Osteoblast (primary cell): Measurements from ENCODE around the gene TIMP2. TPM values are rescaled to one million over a fixed set of nuclear protein-coding genes. Genes with fewer than 3 reads are reported as not detected.
A peak's percentile ranks its signal among the peaks of the same experiment; 100 is the strongest.
"Not testable (repeated sequence)": the region's sequence is repeated elsewhere in the genome, so short reads cannot be mapped to it uniquely, and the experiment has no call there.

Experiments
- DNase-seq: peaks from one replicate; pipeline ENCODE4 v3.0.0; 2011; ENCODE audit warnings: low spot score, mixed read lengths; ENCODE audit not compliant: insufficient read length; ENCODE audit errors: missing footprints
- H2AFZ ChIP-seq: 2 replicates; pipeline ENCODE4 v1.6.0; 2011; ENCODE audit warnings: mild to moderate bottlenecking, low read length
- H3K27ac ChIP-seq: 2 replicates; pipeline ENCODE4 v1.5.1; 2011; ENCODE audit warnings: mild to moderate bottlenecking, low read depth, low read length, moderate library complexity
- H3K27me3 ChIP-seq: 2 replicates; pipeline ENCODE4 v1.6.0; 2012; ENCODE audit warnings: mild to moderate bottlenecking, control low read depth, inconsistent platforms, low read length, moderate library complexity; ENCODE audit not compliant: insufficient read depth
- H3K36me3 ChIP-seq: 2 replicates; pipeline ENCODE4 v1.5.1; 2011; ENCODE audit warnings: mild to moderate bottlenecking, low read length, control low read depth, moderate library complexity; ENCODE audit not compliant: insufficient read depth
- H3K4me1 ChIP-seq: 2 replicates; pipeline ENCODE4 v1.5.1; 2011; ENCODE audit warnings: mild to moderate bottlenecking, low read length, control low read depth, moderate library complexity; ENCODE audit not compliant: insufficient read depth
- H3K4me2 ChIP-seq: 2 replicates; pipeline ENCODE4 v1.6.0; 2011; ENCODE audit warnings: mild to moderate bottlenecking, low read length; ENCODE audit not compliant: insufficient read depth
- H3K4me3 ChIP-seq: fragments of 200-600 bp; sonication (generic); 3 replicates; pipeline ENCODE4 v1.5.1; 2012; ENCODE audit warnings: mild to moderate bottlenecking, low read length, inconsistent platforms; ENCODE audit not compliant: insufficient read depth
- H3K79me2 ChIP-seq: 2 replicates; pipeline ENCODE4 v1.6.0; 2012; ENCODE audit warnings: mild to moderate bottlenecking, low read length, control low read depth, inconsistent platforms; ENCODE audit not compliant: insufficient read depth
- H3K9me3 ChIP-seq: 2 replicates; pipeline ENCODE4 v1.5.1; 2011; ENCODE audit warnings: low read depth, low read length, control low read depth
- H4K20me1 ChIP-seq: 2 replicates; pipeline ENCODE4 v1.6.0; 2012; ENCODE audit warnings: mild to moderate bottlenecking, low read length, control low read depth; ENCODE audit not compliant: insufficient read depth
- total RNA-seq: library from RNA; depleted of rRNA; stranded (reverse); fragments of >200 nt; gene quantifications from 2 replicates; pipeline ENCODE4 v1.2.3, GENCODE V29; 2012
- TF ChIP-seq, protein P1 (sequence below): IDR thresholded peaks from 2 replicates; pipeline ENCODE4 v1.5.1; 2011; ENCODE audit warnings: mild to moderate bottlenecking, low read depth, low read length, moderate library complexity; ENCODE audit errors: extremely low read depth

Gene TIMP2
- total RNA-seq, 1 donor: 164 TPM

- H3K27ac ChIP-seq: no peak overlapping the region
- DNase-seq: peak; percentile 23
- H3K9me3 ChIP-seq: no peaks in the 10 kb centered on the region
- H3K4me3 ChIP-seq: no peak overlapping the region
- H3K36me3 ChIP-seq: no peaks in the 10 kb centered on the region
- TF ChIP-seq, protein P1, sequence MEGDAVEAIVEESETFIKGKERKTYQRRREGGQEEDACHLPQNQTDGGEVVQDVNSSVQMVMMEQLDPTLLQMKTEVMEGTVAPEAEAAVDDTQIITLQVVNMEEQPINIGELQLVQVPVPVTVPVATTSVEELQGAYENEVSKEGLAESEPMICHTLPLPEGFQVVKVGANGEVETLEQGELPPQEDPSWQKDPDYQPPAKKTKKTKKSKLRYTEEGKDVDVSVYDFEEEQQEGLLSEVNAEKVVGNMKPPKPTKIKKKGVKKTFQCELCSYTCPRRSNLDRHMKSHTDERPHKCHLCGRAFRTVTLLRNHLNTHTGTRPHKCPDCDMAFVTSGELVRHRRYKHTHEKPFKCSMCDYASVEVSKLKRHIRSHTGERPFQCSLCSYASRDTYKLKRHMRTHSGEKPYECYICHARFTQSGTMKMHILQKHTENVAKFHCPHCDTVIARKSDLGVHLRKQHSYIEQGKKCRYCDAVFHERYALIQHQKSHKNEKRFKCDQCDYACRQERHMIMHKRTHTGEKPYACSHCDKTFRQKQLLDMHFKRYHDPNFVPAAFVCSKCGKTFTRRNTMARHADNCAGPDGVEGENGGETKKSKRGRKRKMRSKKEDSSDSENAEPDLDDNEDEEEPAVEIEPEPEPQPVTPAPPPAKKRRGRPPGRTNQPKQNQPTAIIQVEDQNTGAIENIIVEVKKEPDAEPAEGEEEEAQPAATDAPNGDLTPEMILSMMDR: no peak
- no peak overlapping the region for H3K4me2 ChIP-seq
- H3K27me3 ChIP-seq: no peaks in the 10 kb centered on the region
- no peak overlapping the region for H2AFZ ChIP-seq
- peaks cover 7% of the 10 kb centered on the region for H3K4me1 ChIP-seq
- H3K79me2 ChIP-seq: no peaks in the 10 kb centered on the region
- H4K20me1 ChIP-seq: no peaks in the 10 kb centered on the region
Measured at GRCh38 chr17:78963378-78963777, 38.2 kb upstream of the TIMP2 start.

- DNase-seq, H3K9me3 ChIP-seq, H3K36me3 ChIP-seq, H2AFZ ChIP-seq, H3K27ac ChIP-seq, H3K27me3 ChIP-seq, H4K20me1 ChIP-seq, H3K4me1 ChIP-seq, H3K4me3 ChIP-seq, H3K4me2 ChIP-seq, H3K79me2 ChIP-seq: not testable (repeated sequence)
Measured at GRCh38 chr17:78962984-78963348, 37.8 kb upstream of the TIMP2 start.

DNA sequence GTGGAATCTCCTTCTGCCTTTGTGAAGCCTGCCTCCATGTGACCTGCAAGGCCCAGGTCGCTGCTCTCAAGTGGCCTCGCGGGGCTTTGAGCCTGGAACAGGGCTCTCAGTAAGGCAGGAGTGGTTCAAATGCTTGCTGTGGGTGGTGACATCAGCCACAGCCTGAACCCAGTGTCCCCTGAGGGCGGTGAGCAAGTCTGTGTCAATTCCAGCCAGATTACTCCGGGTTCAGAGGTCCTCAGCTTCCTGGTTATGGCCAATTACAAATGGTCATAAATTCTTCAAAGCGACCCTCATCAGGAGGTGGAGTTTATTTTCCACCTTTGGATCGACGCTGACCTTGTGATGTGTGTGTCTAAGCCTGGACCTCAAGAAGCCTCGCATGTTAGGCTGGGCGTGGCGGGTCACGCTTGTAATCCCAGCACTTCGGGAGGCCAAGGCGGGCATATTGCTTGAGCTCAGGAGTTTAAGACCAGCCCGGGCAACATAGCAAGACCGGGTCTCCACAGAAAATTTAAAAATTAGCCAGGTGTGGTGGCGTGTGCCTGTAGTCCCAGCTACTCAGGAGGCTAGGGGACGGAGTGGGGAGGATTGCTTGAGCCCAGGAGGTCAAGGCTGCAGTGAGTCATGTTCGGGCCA is 37.3 kb upstream of the TIMP2 start:
- Histone ChIP-seq H3K4me2 (no peak overlapping the region), H3K4me3 (no peak overlapping the region), H2AFZ (peak overlapping the region; percentile 51), H4K20me1 (no peaks in the 10 kb centered on the region), H3K4me1 (peaks cover 7% of the 10 kb centered on the region), H3K36me3 (no peaks in the 10 kb centered on the region), H3K27me3 (no peaks in the 10 kb centered on the region), H3K9me3 (no peaks in the 10 kb centered on the region), H3K79me2 (no peaks in the 10 kb centered on the region), H3K27ac (no peak overlapping the region)
- peak; percentile 86 for DNase-seq
- TF ChIP-seq, protein P1: no peak

- TF ChIP-seq, protein P1: no peak
- H3K79me2 ChIP-seq: no peaks in the 10 kb centered on the region
- no peak overlapping the region for H3K27ac ChIP-seq
Measured at GRCh38 chr17:78961571-78961970, 36.4 kb upstream of the TIMP2 start.

More at GRCh38 chr17:78961571-78961970, 36.4 kb upstream of the TIMP2 start:
- Histone ChIP-seq H4K20me1 (no peaks in the 10 kb centered on the region), H3K4me1 (peaks cover 14% of the 10 kb centered on the region), H3K27me3 (no peaks in the 10 kb centered on the region), H3K4me2 (no peak overlapping the region), H3K9me3 (no peaks in the 10 kb centered on the region), H2AFZ (no peak overlapping the region), H3K36me3 (no peaks in the 10 kb centered on the region), H3K4me3 (no peak overlapping the region)
- DNase-seq: no peak
